CD8-positive, alpha-beta memory T cell (primary cell): Measurements from ENCODE around the gene CYTIP. TPM values are rescaled to one million over a fixed set of nuclear protein-coding genes. Genes with fewer than 3 reads are reported as not detected.

Source experiments
- CTCF ChIA-PET: fragments of 350-600 bp; sonication (Branson Sonifier 250); formaldehyde crosslinking; loops from one replicate; lab custom pipeline; 2021; ENCODE audit warnings: antibody characterized with exemption; lab: Charles Lee
- POLR2A ChIA-PET: fragments of 350-600 bp; sonication (Branson Sonifier 250); formaldehyde crosslinking; loops from one replicate; lab custom pipeline; 2021; ENCODE audit warnings: antibody characterized with exemption; lab: Charles Lee
- DNase-seq, 5 donors: peaks; one replicate each; pipeline versions ENCODE4 v3.0.0 to v3.0.0-alpha.2; 2020 to 2022; ENCODE audit warnings: mixed read lengths in 1 of 5
- H3K27ac ChIP-seq: one replicate; pipeline ENCODE4 v1.7.0; 2013; ENCODE audit warnings: low read depth, mild to moderate bottlenecking, low read length, moderate library complexity
- H3K27me3 ChIP-seq: 2 replicates; pipeline ENCODE4 v1.7.0; 2013; ENCODE audit warnings: low read length, mild to moderate bottlenecking; ENCODE audit not compliant: insufficient read depth, poor library complexity, severe bottlenecking
- H3K36me3 ChIP-seq: 2 replicates; pipeline ENCODE4 v1.7.0; 2013; ENCODE audit warnings: mild to moderate bottlenecking, low read length, moderate library complexity; ENCODE audit not compliant: insufficient read depth
- H3K4me1 ChIP-seq: 2 replicates; pipeline ENCODE4 v1.7.0; 2013; ENCODE audit warnings: mild to moderate bottlenecking, low read length, moderate library complexity; ENCODE audit not compliant: insufficient read depth
- H3K4me3 ChIP-seq: 2 replicates; pipeline ENCODE4 v1.7.0; 2013; ENCODE audit warnings: mild to moderate bottlenecking, low read length
- H3K9me3 ChIP-seq: 2 replicates; pipeline ENCODE4 v1.7.0; 2013; ENCODE audit warnings: mild to moderate bottlenecking, low read length
- H3K27ac Mint-ChIP-seq, 8 donors: one replicate each; pipeline ENCODE4 v1.8.0; 2020 to 2021; ENCODE audit warnings: mixed read lengths in 8 of 8, mild to moderate bottlenecking in 6 of 8, inconsistent platforms in 3 of 8, moderate library complexity in 3 of 8
- H3K27me3 Mint-ChIP-seq, 2 donors: one replicate each; pipeline ENCODE4 v1.8.0; 2020 to 2021; ENCODE audit warnings: mixed read lengths in 2 of 2, mild to moderate bottlenecking in 1 of 2, moderate library complexity in 1 of 2
- H3K36me3 Mint-ChIP-seq, 3 donors: one replicate each; pipeline ENCODE4 v1.8.0; 2020 to 2021; ENCODE audit warnings: mixed read lengths in 3 of 3, inconsistent platforms in 1 of 3, mild to moderate bottlenecking in 1 of 3
- H3K4me1 Mint-ChIP-seq, 3 donors: one replicate each; pipeline ENCODE4 v1.8.0; 2020 to 2021; ENCODE audit warnings: mixed read lengths in 3 of 3, inconsistent platforms in 1 of 3, mild to moderate bottlenecking in 1 of 3
- H3K4me3 Mint-ChIP-seq, 7 donors: one replicate each; pipeline ENCODE4 v1.8.0; 2020 to 2021; ENCODE audit warnings: mixed read lengths in 7 of 7, mild to moderate bottlenecking in 6 of 7, moderate library complexity in 4 of 7, inconsistent platforms in 2 of 7
- H3K9me3 Mint-ChIP-seq, 5 donors: one replicate each; pipeline ENCODE4 v1.8.0; 2020 to 2022; ENCODE audit warnings: mixed read lengths in 5 of 5, mild to moderate bottlenecking in 3 of 5, moderate library complexity in 2 of 5, inconsistent platforms in 1 of 5
- polyA plus RNA-seq: library from polyadenylated mRNA; unstranded; fragments of 300-500 nt; fragmentation: Illumina TruSeq; gene quantifications from one replicate; pipeline ENCODE4 v1.2.3, GENCODE V29; 2021
- total RNA-seq, 2 experiments: library from RNA; stranded (reverse); gene quantifications; one replicate each; pipeline ENCODE4 v1.2.3, GENCODE V29; 2021

The CYTIP gene
- total and polyA plus RNA-seq, 3 experiments from 2014 or later: 144 to 202 (median 195) TPM

GRCh38 chr2:157471078-157471477 is 27.2 kb upstream of the CYTIP start:
- Histone ChIP-seq H3K36me3 (no peaks in the 10 kb centered on the region), H3K27me3 (no peaks in the 10 kb centered on the region), H3K4me1 (peaks cover 27% of the 10 kb centered on the region), H3K4me3 (no peak overlapping the region), H3K27ac (no peak overlapping the region), H3K9me3 (no peaks in the 10 kb centered on the region)
- peak in 1 of 5 donors; percentile 45 for DNase-seq
- H3K27me3 Mint-ChIP-seq: no peaks in the 10 kb centered on the region
- ChIA-PET CTCF (interaction anchor here (1.5 to 2.5 kb wide), 3 partner anchors 30 to 143 kb away, joined by 4 to 8 read pairs (median 5); no protein-coding TSS in a partner anchor), POLR2A (interaction anchor here (0.6 kb wide), 1 partner anchor 52 kb away, joined by 4 read pairs; no protein-coding TSS in a partner anchor)
- peak overlapping the region in 4 of 8 donors; percentile 13 to 88 (median 48) for H3K27ac Mint-ChIP-seq
- H3K4me3 Mint-ChIP-seq: peak overlapping the region in 2 of 7 donors; percentile 39 to 44
- H3K9me3 Mint-ChIP-seq: no peaks in the 10 kb centered on the region
- peaks cover 36 to 57% (median 52%) of the 10 kb centered on the region in 3 donors for H3K4me1 Mint-ChIP-seq
- peaks cover 0 to 5% (median 0%) of the 10 kb centered on the region in 3 donors for H3K36me3 Mint-ChIP-seq

DNA sequence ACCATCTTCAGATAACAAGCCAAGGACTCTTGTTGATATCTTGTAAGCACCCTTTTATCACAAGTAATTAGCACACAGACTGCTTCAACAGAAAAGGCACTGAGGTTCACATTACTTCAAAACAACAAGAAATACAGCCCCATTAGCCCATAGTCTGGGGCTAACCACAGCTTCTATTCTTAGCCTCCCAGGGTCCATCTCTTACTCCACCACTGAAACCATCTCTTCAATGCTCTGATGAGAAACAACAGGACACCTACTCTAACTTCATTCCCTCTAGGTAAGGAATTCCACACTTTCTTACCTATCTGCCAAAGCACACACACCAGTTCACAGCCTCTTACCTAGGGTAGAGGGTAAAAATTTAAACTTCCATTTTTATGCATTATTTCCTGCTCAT is 26.4 kb upstream of the CYTIP start:
- Histone ChIP-seq H3K4me3 (no peak overlapping the region), H3K27ac (no peak overlapping the region), H3K27me3 (no peaks in the 10 kb centered on the region), H3K9me3 (no peaks in the 10 kb centered on the region), H3K36me3 (no peaks in the 10 kb centered on the region), H3K4me1 (peaks cover 30% of the 10 kb centered on the region)
- H3K27me3 Mint-ChIP-seq: no peaks in the 10 kb centered on the region
- H3K4me1 Mint-ChIP-seq: peaks cover 39 to 60% (median 57%) of the 10 kb centered on the region in 3 donors
- H3K9me3 Mint-ChIP-seq: no peaks in the 10 kb centered on the region
- POLR2A ChIA-PET: interaction anchor here (1.2 kb wide), 1 partner anchor 22 kb away, joined by 3 read pairs; no protein-coding TSS in a partner anchor
- H3K4me3 Mint-ChIP-seq: peak overlapping the region in 3 of 7 donors; percentile 23 to 75 (median 24)
- DNase-seq: no peak
- CTCF ChIA-PET: interaction anchor here (1.2 to 2.5 kb wide), 4 partner anchors 27 to 143 kb away, joined by 3 to 8 read pairs (median 4); no protein-coding TSS in a partner anchor
- peaks cover 0 to 5% (median 0%) of the 10 kb centered on the region in 3 donors for H3K36me3 Mint-ChIP-seq
- H3K27ac Mint-ChIP-seq: peak overlapping the region; percentile 80 to 97 (median 92)

DNA sequence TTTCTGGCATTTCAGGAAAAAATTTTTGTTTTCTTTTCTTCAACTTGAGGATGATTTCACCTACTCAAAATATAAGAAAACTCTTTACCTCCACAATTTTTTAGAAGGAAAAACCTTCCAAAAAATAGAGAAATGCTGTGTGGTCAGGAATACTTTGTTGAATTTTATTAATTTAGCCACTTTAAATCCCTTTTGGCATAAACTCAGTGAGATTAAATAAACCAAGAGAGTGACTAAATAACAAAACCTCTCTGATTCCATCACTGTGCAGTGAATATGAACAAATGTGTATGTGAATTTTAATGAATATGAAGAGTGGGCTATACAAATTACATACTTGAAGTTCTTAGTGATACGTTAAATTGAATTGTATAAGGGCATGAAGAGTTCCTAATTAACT is 25.8 kb upstream of the CYTIP start:
- Histone ChIP-seq H3K27ac (no peak overlapping the region), H3K4me1 (peaks cover 36% of the 10 kb centered on the region), H3K27me3 (no peaks in the 10 kb centered on the region), H3K4me3 (no peak overlapping the region), H3K9me3 (no peaks in the 10 kb centered on the region), H3K36me3 (no peaks in the 10 kb centered on the region)
- peak overlapping the region; percentile 80 to 97 (median 92) for H3K27ac Mint-ChIP-seq
- peaks cover 44 to 66% (median 63%) of the 10 kb centered on the region in 3 donors for H3K4me1 Mint-ChIP-seq
- POLR2A ChIA-PET: interaction anchor here (1.2 kb wide), 1 partner anchor 22 kb away, joined by 3 read pairs; no protein-coding TSS in a partner anchor
- CTCF ChIA-PET: interaction anchor here (1.2 to 2.5 kb wide), 4 partner anchors 28 to 142 kb away, joined by 3 to 8 read pairs (median 4); no protein-coding TSS in a partner anchor
- H3K36me3 Mint-ChIP-seq: peaks cover 0 to 5% (median 0%) of the 10 kb centered on the region in 3 donors
- peak overlapping the region in 6 of 7 donors; percentile 53 to 75 (median 66) for H3K4me3 Mint-ChIP-seq
- no peaks in the 10 kb centered on the region for H3K9me3 Mint-ChIP-seq
- H3K27me3 Mint-ChIP-seq: no peaks in the 10 kb centered on the region
- no peak for DNase-seq

DNA sequence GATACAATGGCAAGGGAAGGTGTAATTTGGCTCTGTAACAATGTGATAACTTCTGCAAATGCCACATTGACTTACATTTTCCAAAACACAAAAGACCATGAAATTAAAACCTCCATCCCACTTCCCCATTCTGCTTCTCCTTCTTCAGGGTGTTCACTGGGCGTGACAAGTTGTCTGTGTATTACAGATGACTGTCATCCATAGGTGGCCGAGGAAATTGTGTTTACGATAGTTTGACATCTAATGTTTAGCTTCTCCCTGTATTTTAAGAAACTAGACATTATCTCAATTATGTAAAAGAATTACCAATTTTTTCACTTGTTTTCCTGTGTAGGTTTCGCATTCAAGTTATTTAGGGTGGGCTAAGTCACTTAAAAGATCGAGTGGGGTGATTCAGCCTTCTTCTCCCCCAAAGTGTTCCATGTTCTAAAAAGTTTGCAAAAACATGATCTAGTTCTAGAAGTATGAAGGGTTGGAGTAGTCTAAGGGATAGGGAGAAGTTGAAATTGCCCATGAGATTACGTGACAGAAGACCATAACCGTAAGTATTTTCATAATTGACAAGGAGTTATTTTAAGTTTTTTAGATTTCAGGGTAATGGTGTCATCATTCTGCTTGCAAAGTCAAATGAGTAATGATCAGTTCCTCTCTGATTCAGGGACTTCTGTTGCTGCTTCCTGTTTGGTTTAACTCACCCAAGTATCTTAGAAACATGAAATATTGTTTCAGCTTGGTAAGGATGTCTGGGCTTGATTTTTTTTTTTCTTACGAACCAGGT is 25.2 kb upstream of the CYTIP start:
- H3K36me3 ChIP-seq: no peaks in the 10 kb centered on the region
- H3K4me1 ChIP-seq: peaks cover 41% of the 10 kb centered on the region
- POLR2A ChIA-PET: interaction anchor here (1.2 kb wide), 1 partner anchor 21 kb away, joined by 3 read pairs; no protein-coding TSS in a partner anchor
- H3K27me3 Mint-ChIP-seq: no peaks in the 10 kb centered on the region
- peak overlapping the region; percentile 28 for H3K27ac ChIP-seq
- peak overlapping the region; percentile 80 to 97 (median 92) for H3K27ac Mint-ChIP-seq
- H3K36me3 Mint-ChIP-seq: peaks cover 0 to 5% (median 0%) of the 10 kb centered on the region in 3 donors
- peaks cover 50 to 72% (median 69%) of the 10 kb centered on the region in 3 donors for H3K4me1 Mint-ChIP-seq
- CTCF ChIA-PET: interaction anchor here (1.0 to 2.5 kb wide), 6 partner anchors 15 to 141 kb away, joined by 3 to 8 read pairs (median 4); no protein-coding TSS in a partner anchor
- no peaks in the 10 kb centered on the region for H3K9me3 ChIP-seq
- H3K9me3 Mint-ChIP-seq: no peaks in the 10 kb centered on the region
- H3K4me3 ChIP-seq: no peak overlapping the region
- H3K27me3 ChIP-seq: no peaks in the 10 kb centered on the region
- peak in 2 of 5 donors; percentile 53 to 78 for DNase-seq
- peak overlapping the region; percentile 0 to 75 (median 66) for H3K4me3 Mint-ChIP-seq

DNA sequence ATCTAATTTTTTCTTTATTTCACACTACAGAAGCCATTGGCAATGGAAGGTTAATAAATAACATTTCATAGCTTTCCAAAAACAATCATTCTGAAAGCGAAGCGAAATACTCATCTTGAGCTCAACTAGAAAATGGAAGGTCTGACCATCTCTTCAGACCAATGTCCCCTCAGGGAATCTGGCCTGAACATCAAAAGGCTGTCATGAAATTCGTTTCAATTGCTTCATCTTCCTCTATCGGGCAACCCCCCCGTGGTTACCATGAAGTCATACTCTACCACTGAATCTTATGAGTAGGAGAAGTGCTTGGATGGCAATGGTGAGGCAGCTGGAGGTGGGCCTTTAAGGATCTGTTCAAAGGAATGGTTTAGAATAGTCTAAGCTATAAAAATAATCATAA is 22.9 kb upstream of the CYTIP start:
- Histone ChIP-seq H3K27me3 (no peaks in the 10 kb centered on the region), H3K4me1 (peaks cover 65% of the 10 kb centered on the region), H3K36me3 (no peaks in the 10 kb centered on the region), H3K4me3 (no peak overlapping the region), H3K27ac (no peak overlapping the region), H3K9me3 (no peaks in the 10 kb centered on the region)
- peaks cover 62 to 82% (median 79%) of the 10 kb centered on the region in 3 donors for H3K4me1 Mint-ChIP-seq
- no peaks in the 10 kb centered on the region for H3K27me3 Mint-ChIP-seq
- H3K9me3 Mint-ChIP-seq: no peaks in the 10 kb centered on the region
- POLR2A ChIA-PET: interaction anchor here (0.6 to 1.4 kb wide), 2 partner anchors 26 to 67 kb away, joined by 3 read pairs; no protein-coding TSS in a partner anchor
- peak overlapping the region in 3 of 8 donors; percentile 31 to 80 (median 37) for H3K27ac Mint-ChIP-seq
- H3K36me3 Mint-ChIP-seq: no peaks in the 10 kb centered on the region
- CTCF ChIA-PET: interaction anchor here (0.8 to 4.8 kb wide), 6 partner anchors 13 to 140 kb away, joined by 3 to 30 read pairs (median 4); partner anchors contain the start of gene ERMN
- no peak for DNase-seq
- no peak overlapping the region for H3K4me3 Mint-ChIP-seq

DNA sequence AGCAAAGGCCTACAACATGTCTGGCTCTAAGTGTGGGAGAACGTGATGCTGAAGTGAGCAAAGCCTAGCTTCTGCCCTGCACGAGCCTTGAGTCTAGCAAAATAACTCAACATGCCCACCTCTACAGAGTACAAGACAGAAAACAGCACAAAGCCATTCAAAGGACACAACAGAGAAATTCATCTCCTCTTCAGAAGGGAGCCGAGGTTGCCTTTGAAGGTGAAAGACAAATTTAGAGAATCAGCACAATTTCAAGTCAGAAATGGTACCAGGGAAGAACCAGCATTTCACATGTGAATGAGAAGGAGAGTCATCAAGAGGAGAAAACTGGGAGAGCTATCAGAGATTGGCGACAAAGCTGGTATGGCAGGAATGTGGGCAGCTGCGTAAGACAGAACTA is 21.7 kb upstream of the CYTIP start:
- Mint-ChIP-seq H3K4me1 (peaks cover 64 to 87% (median 85%) of the 10 kb centered on the region in 3 donors), H3K27me3 (no peaks in the 10 kb centered on the region), H3K36me3 (no peaks in the 10 kb centered on the region), H3K9me3 (no peaks in the 10 kb centered on the region), H3K4me3 (no peak overlapping the region), H3K27ac (peak overlapping the region in 6 of 8 donors; percentile 0 to 81 (median 48))
- H3K4me3 ChIP-seq: no peak overlapping the region
- no peaks in the 10 kb centered on the region for H3K36me3 ChIP-seq
- DNase-seq: no peak
- ChIA-PET CTCF (interaction anchor here (1.6 to 4.8 kb wide), 4 partner anchors 8 to 139 kb away, joined by 3 to 30 read pairs (median 4); partner anchors contain the start of gene ERMN), POLR2A (interaction anchor here (1.4 kb wide), 1 partner anchor 25 kb away, joined by 3 read pairs; no protein-coding TSS in a partner anchor)
- H3K9me3 ChIP-seq: no peaks in the 10 kb centered on the region
- H3K27ac ChIP-seq: no peak overlapping the region
- H3K27me3 ChIP-seq: no peaks in the 10 kb centered on the region
- H3K4me1 ChIP-seq: peaks cover 75% of the 10 kb centered on the region

GRCh38 chr2:157463002-157463401 is 19.1 kb upstream of the CYTIP start:
- no peaks in the 10 kb centered on the region for H3K9me3 Mint-ChIP-seq
- Histone ChIP-seq H3K27me3 (no peaks in the 10 kb centered on the region), H3K4me1 (peaks cover 69% of the 10 kb centered on the region), H3K27ac (no peak overlapping the region), H3K4me3 (no peak overlapping the region), H3K36me3 (no peaks in the 10 kb centered on the region), H3K9me3 (no peaks in the 10 kb centered on the region)
- no peaks in the 10 kb centered on the region for H3K27me3 Mint-ChIP-seq
- CTCF ChIA-PET: no interaction called here
- H3K36me3 Mint-ChIP-seq: peaks cover 0 to 1% (median 0%) of the 10 kb centered on the region in 3 donors
- H3K4me3 Mint-ChIP-seq: no peak overlapping the region
- peaks cover 45 to 73% (median 63%) of the 10 kb centered on the region in 3 donors for H3K4me1 Mint-ChIP-seq
- POLR2A ChIA-PET: interaction anchor here (1.1 kb wide), 1 partner anchor 134 kb away, joined by 3 read pairs; no protein-coding TSS in a partner anchor
- DNase-seq: no peak
- peak overlapping the region in 3 of 8 donors; percentile 23 to 71 (median 29) for H3K27ac Mint-ChIP-seq
